Suprapubic skin (tissue), 4 donors: Measurements from ENCODE around the gene CYP4F3.

Experiments
- EP300 ChIP-seq: sonication (generic); formaldehyde crosslinking; IDR thresholded peaks from one replicate; pipeline ENCODE4 v1.6.1; 2017; ENCODE audit warnings: antibody characterized with exemption
- POLR2A ChIP-seq, 2 donors: fragments of 450-650 bp; IDR thresholded peaks; one replicate each; pipeline ENCODE4 v1.6.1; 2017; ENCODE audit warnings: antibody characterized with exemption in 2 of 2, mild to moderate bottlenecking in 2 of 2, moderate library complexity in 2 of 2
- POLR2AphosphoS5 ChIP-seq, 3 donors: sonication (generic); formaldehyde crosslinking; IDR thresholded peaks; one replicate each; pipeline ENCODE4 v1.6.1; 2017; ENCODE audit warnings: antibody characterized with exemption in 3 of 3
- TF ChIP-seq, protein P1 (sequence below), 2 donors: fragments of 200-600 bp in 1 of 2; fragments of 450-650 bp in 1 of 2; sonication (generic) in 1 of 2; IDR thresholded peaks; one replicate each; pipeline ENCODE4 v1.5.1; 2016 to 2019; ENCODE audit warnings: antibody characterized with exemption in 2 of 2, mild to moderate bottlenecking in 1 of 2, moderate library complexity in 1 of 2

DNA sequence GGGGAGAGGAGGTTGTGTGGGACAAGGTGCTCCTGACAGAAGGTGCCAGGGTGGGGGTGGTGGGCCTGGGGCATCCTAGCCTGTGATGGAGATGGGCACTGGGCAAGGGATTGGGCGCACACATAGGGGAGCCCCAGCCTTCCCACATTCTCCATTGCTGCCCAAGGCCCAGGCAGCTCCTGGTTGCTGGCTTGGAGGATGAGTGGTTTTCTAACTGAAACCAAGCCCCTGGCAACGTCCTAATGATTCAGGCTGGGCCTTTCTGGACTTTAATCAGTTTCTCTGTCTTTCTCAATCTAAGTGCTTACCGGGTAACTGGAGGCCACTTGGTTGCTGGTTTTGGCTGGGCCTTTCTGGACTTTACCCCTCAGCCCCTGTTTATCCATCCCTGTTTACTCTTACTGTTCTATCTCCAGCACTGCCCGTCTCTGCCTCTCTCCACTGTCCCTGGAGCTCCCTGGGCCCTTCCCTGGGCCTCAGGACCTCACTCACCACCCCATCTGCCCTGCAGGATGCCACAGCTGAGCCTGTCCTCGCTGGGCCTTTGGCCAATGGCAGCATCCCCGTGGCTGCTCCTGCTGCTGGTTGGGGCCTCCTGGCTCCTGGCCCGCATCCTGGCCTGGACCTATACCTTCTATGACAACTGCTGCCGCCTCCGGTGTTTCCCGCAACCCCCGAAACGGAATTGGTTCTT lies 354 bp downstream of the CYP4F3 start:
- TF ChIP-seq, protein P1, sequence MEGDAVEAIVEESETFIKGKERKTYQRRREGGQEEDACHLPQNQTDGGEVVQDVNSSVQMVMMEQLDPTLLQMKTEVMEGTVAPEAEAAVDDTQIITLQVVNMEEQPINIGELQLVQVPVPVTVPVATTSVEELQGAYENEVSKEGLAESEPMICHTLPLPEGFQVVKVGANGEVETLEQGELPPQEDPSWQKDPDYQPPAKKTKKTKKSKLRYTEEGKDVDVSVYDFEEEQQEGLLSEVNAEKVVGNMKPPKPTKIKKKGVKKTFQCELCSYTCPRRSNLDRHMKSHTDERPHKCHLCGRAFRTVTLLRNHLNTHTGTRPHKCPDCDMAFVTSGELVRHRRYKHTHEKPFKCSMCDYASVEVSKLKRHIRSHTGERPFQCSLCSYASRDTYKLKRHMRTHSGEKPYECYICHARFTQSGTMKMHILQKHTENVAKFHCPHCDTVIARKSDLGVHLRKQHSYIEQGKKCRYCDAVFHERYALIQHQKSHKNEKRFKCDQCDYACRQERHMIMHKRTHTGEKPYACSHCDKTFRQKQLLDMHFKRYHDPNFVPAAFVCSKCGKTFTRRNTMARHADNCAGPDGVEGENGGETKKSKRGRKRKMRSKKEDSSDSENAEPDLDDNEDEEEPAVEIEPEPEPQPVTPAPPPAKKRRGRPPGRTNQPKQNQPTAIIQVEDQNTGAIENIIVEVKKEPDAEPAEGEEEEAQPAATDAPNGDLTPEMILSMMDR (IDR thresholded peaks at IDR 0.05), result no peak
- no peak for TF ChIP-seq EP300
- no peak for TF ChIP-seq POLR2AphosphoS5 (IDR thresholded peaks at IDR 0.05)
- no peak for TF ChIP-seq POLR2A (IDR thresholded peaks at IDR 0.05)
